CD4-positive, alpha-beta T cell (primary cell): Measurements from ENCODE around the gene ZNF14. TPM values are rescaled to one million over a fixed set of nuclear protein-coding genes. Genes with fewer than 3 reads are reported as not detected.
"Not testable (repeated sequence)": the region's sequence is repeated elsewhere in the genome, so short reads cannot be mapped to it uniquely, and the experiment has no call there.

Experiments
- ATAC-seq: fragments of 200-7000 bp; cut with Tn5 transposase; one replicate; pipeline ENCODE4 v1.10.0; 2022; ENCODE audit warnings: mild to moderate bottlenecking; ENCODE audit not compliant: poor library complexity
- CTCF ChIA-PET: fragments of 350-600 bp; sonication (Branson Sonifier 250); formaldehyde crosslinking; loops from one replicate; lab custom pipeline; 2021; ENCODE audit warnings: antibody characterized with exemption, inconsistent platforms; lab: Charles Lee
- POLR2A ChIA-PET: fragments of 350-600 bp; sonication (Branson Sonifier 250); formaldehyde crosslinking; loops from one replicate; lab custom pipeline; 2021; ENCODE audit warnings: antibody characterized with exemption, inconsistent platforms; lab: Charles Lee
- DNase-seq, 14 experiments: peaks; one replicate each; pipeline ENCODE4 v3.0.0-alpha.2; 2013 to 2020; ENCODE audit warnings: mixed read lengths in 2 of 14
- H3K27ac ChIP-seq, 2 donors: one replicate each; pipeline versions ENCODE4 v1.5.1 to v1.7.0; 2013; ENCODE audit warnings: low read length in 2 of 2, low read depth in 1 of 2, mild to moderate bottlenecking in 1 of 2
- H3K27me3 ChIP-seq, 2 experiments: 1 replicate in 1 of 2; 2 replicates in 1 of 2; pipeline versions ENCODE4 v1.6.1 to v1.7.0; 2013; ENCODE audit warnings: low read length in 2 of 2, control low read depth in 1 of 2, mild to moderate bottlenecking in 1 of 2, moderate library complexity in 1 of 2; ENCODE audit not compliant: insufficient read depth in 2 of 2, control insufficient read depth in 1 of 2
- H3K36me3 ChIP-seq: one replicate; pipeline ENCODE4 v1.6.1; 2013; ENCODE audit warnings: low read length, control low read depth; ENCODE audit not compliant: insufficient read depth
- H3K4me1 ChIP-seq: one replicate; pipeline ENCODE4 v1.6.1; 2013; ENCODE audit warnings: low read length, control low read depth; ENCODE audit not compliant: insufficient read depth
- H3K4me3 ChIP-seq: one replicate; pipeline ENCODE4 v1.5.1; 2013; ENCODE audit warnings: mild to moderate bottlenecking, low read length, moderate library complexity
- H3K9me3 ChIP-seq, 2 experiments: 1 replicate in 1 of 2; 2 replicates in 1 of 2; pipeline versions ENCODE4 v1.6.1 to v1.7.0; 2013; ENCODE audit warnings: low read length in 2 of 2, mild to moderate bottlenecking in 2 of 2, control low read depth in 1 of 2, moderate library complexity in 1 of 2; ENCODE audit not compliant: control insufficient read depth in 1 of 2, insufficient read depth in 1 of 2
- H3K27ac Mint-ChIP-seq: one replicate; pipeline ENCODE4 v1.8.0; 2020; ENCODE audit warnings: mixed read lengths
- H3K27me3 Mint-ChIP-seq: one replicate; pipeline ENCODE4 v1.8.0; 2021; ENCODE audit warnings: mixed read lengths
- H3K36me3 Mint-ChIP-seq: one replicate; pipeline ENCODE4 v1.8.0; 2021; ENCODE audit warnings: low read depth, mixed read lengths
- H3K4me1 Mint-ChIP-seq: one replicate; pipeline ENCODE4 v1.8.0; 2021; ENCODE audit warnings: low read depth, mixed read lengths
- H3K4me3 Mint-ChIP-seq: one replicate; pipeline ENCODE4 v1.8.0; 2020; ENCODE audit warnings: mild to moderate bottlenecking, mixed read lengths
- H3K9me3 Mint-ChIP-seq: one replicate; pipeline ENCODE4 v1.8.0; 2020; ENCODE audit warnings: mixed read lengths
- intact Hi-C, 2 experiments: fragments of 100-400 bp; cut with DNase I in 1 of 2; cut with micrococcal nuclease in 1 of 2; formaldehyde crosslinking; loops; one replicate each; pipeline versions ENCODE4 v1.15.1 to v1.9.0; 2023 to 2025; cut with DNase I, micrococcal nuclease
- total RNA-seq, 174 experiments: library from RNA in 2 of 174; stranded (reverse) in 2 of 174; gene quantifications; one replicate each; pipeline ENCODE4 v1.2.3 and lab custom pipeline; 2021 to 2026
- TF ChIP-seq, protein P1 (sequence below): fragments of 200-600 bp; IDR thresholded peaks from one replicate; pipeline ENCODE4 v1.8.0; 2022; ENCODE audit warnings: antibody characterized with exemption, mild to moderate bottlenecking

The ZNF14 gene
- total RNA-seq, 2 experiments from 2014 or later = 36.9 to 37.3 TPM

DNA sequence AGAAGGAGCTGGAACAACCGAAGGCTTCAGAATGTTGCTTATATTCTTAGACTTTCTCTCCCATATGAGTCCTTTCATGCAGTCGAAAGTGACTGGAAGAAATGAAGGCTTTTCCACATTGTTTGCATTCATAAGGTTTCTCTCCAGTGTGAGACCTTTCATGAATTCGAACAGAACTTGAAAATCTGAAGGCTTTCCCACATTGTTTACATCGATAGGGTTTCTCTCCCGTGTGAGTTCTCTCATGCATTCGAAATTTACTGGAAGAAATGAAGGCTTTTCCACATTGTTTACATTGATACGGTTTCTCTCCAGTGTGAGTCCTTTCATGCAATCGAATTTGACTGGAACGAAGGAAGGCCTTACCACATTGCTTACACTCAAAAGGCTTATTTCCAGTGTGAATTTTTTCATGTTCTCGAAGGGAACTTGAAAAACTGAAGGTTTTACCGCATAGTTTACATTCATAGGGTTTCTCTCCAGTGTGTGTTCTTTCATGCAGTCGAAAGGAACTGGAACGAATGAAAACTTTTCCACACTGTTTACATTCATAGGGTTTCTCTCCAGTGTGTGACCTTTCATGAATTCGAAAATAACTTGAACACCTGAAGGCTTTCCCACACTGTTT is 21.5 kb downstream of the ZNF14 start:
- no peak overlapping the region for H3K4me3 ChIP-seq
- peaks cover 48% of the 10 kb centered on the region for H3K36me3 ChIP-seq

DNA sequence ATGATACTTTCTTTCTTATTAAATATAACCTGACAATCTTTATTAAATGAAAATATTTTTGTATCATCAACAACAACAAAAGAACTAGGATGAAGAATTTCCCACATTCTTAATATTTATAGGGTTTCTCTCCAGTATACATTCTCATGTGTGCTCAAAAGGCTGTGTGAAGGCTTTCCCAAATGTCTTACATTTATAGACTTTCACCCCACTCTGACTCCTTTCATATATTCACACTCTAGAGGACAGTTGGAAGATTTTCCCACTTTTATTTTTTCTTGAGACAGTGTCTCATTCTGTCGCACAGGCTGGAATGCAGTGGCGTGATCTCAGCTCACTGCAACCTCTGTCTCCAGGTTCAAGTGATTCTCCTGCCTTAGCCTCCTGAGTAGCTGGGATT is 22.4 kb downstream of the ZNF14 start:
- H3K36me3 ChIP-seq = peaks cover 39% of the 10 kb centered on the region
- no peaks in the 10 kb centered on the region for H3K27me3 ChIP-seq
- Mint-ChIP-seq H3K4me1 (no peaks in the 10 kb centered on the region), H3K36me3 (peaks cover 95% of the 10 kb centered on the region), H3K27me3 (no peaks in the 10 kb centered on the region), H3K4me3 (no peak overlapping the region), H3K27ac (no peak overlapping the region), H3K9me3 (peaks cover 14% of the 10 kb centered on the region)
- intact Hi-C loops = loop anchor here in 1 of 2 experiments (5.0 to 10.0 kb wide), 3 partner anchors 33 to 844 kb away; no protein-coding TSS in a partner anchor
- CTCF ChIA-PET = no interaction called here
- no peak for ATAC-seq
- peaks cover 65 to 99% of the 10 kb centered on the region in 2 experiments for H3K9me3 ChIP-seq
- no peak for DNase-seq
- H3K4me3 ChIP-seq = no peak overlapping the region
- H3K4me1 ChIP-seq = no peaks in the 10 kb centered on the region
- H3K27ac ChIP-seq = no peak overlapping the region
- TF ChIP-seq, protein P1, sequence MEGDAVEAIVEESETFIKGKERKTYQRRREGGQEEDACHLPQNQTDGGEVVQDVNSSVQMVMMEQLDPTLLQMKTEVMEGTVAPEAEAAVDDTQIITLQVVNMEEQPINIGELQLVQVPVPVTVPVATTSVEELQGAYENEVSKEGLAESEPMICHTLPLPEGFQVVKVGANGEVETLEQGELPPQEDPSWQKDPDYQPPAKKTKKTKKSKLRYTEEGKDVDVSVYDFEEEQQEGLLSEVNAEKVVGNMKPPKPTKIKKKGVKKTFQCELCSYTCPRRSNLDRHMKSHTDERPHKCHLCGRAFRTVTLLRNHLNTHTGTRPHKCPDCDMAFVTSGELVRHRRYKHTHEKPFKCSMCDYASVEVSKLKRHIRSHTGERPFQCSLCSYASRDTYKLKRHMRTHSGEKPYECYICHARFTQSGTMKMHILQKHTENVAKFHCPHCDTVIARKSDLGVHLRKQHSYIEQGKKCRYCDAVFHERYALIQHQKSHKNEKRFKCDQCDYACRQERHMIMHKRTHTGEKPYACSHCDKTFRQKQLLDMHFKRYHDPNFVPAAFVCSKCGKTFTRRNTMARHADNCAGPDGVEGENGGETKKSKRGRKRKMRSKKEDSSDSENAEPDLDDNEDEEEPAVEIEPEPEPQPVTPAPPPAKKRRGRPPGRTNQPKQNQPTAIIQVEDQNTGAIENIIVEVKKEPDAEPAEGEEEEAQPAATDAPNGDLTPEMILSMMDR = no peak
- POLR2A ChIA-PET = interaction anchor here (1.1 kb wide), 1 partner anchor 22 kb away, joined by 3 read pairs; the partner anchor contains the start of gene ZNF14

More for the DNA sequence above, 21.5 kb downstream of the ZNF14 start:
- peaks cover 96% of the 10 kb centered on the region for H3K36me3 Mint-ChIP-seq
- no peaks in the 10 kb centered on the region for H3K4me1 Mint-ChIP-seq
- intact Hi-C loops = loop anchor here in 1 of 2 experiments (5.0 to 10.0 kb wide), 3 partner anchors 34 to 843 kb away; no protein-coding TSS in a partner anchor
- H3K9me3 ChIP-seq = peaks cover 63 to 99% of the 10 kb centered on the region in 2 experiments
- DNase-seq (no peak), ATAC-seq (no peak)
- H3K27ac Mint-ChIP-seq = no peak overlapping the region
- no peak overlapping the region for H3K27ac ChIP-seq
- peaks cover 9% of the 10 kb centered on the region for H3K9me3 Mint-ChIP-seq
- no peak overlapping the region for H3K4me3 Mint-ChIP-seq
- POLR2A ChIA-PET = interaction anchor here (1.1 kb wide), 1 partner anchor 21 kb away, joined by 3 read pairs; the partner anchor contains the start of gene ZNF14
- no peaks in the 10 kb centered on the region for H3K4me1 ChIP-seq
- CTCF ChIA-PET = no interaction called here
- no peaks in the 10 kb centered on the region for H3K27me3 Mint-ChIP-seq
- no peaks in the 10 kb centered on the region for H3K27me3 ChIP-seq
- TF ChIP-seq, protein P1 = no peak

DNA sequence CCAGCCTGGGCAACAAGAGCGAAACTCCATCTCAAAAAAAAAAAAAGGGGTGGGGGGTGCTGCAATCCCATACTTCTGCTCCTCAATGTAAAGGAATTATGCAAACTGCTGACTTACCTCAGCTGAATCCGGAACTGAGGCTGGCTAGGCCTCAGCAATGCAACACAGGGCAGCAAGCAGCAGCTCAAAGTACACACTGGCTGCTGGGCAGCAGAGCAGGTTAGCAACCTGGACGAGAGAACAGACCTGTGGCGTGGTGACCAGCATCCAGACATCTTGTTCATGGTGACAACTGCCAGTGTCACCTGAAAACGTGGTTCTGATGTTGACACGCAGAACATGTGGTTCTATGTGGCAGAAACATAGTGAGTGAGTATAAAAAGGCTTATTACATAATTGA is 28.1 kb downstream of the ZNF14 start:
- H3K4me1 Mint-ChIP-seq = no peaks in the 10 kb centered on the region
- Histone ChIP-seq H3K4me3 (no peak overlapping the region), H3K27me3 (no peaks in the 10 kb centered on the region), H3K27ac (no peak overlapping the region), H3K4me1 (no peaks in the 10 kb centered on the region), H3K9me3 (peaks cover 74 to 92% of the 10 kb centered on the region in 2 experiments), H3K36me3 (no peaks in the 10 kb centered on the region)
- ATAC-seq = no peak
- no peaks in the 10 kb centered on the region for H3K27me3 Mint-ChIP-seq
- TF ChIP-seq, protein P1 = no peak
- H3K27ac Mint-ChIP-seq = no peak overlapping the region
- no peak overlapping the region for H3K4me3 Mint-ChIP-seq
- DNase-seq = no peak
- CTCF ChIA-PET = interaction anchor here (1.0 kb wide), 1 partner anchor 14 kb away, joined by 3 read pairs; no protein-coding TSS in a partner anchor
- POLR2A ChIA-PET = interaction anchor here (0.9 kb wide), 1 partner anchor 37 kb away, joined by 4 read pairs; no protein-coding TSS in a partner anchor
- intact Hi-C loops = no loop called here
- H3K9me3 Mint-ChIP-seq = peaks cover 17% of the 10 kb centered on the region
- H3K36me3 Mint-ChIP-seq = peaks cover 82% of the 10 kb centered on the region

DNA sequence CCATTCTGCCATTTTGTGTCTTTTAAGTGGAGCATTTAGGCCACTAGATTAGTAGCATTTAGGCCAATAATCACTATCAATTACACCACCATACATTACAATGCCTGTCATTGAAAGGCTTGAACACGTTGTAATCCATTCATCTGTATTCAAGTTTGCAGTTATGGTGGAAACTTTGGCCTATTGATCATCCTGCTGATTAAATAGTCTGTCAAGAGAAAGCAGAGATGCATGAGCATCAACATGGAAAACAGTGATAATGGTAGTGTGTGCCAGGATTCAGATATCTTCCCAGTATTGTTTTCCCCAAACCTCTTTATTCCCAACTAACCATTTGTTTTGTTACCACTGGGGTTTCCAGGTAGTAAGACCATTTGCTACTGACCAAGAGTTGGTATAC is 32.4 kb downstream of the ZNF14 start:
- H3K4me1 ChIP-seq, DNase-seq, H3K36me3 ChIP-seq, intact Hi-C loops, H3K27me3 ChIP-seq, H3K27ac ChIP-seq, CTCF ChIA-PET, H3K27ac Mint-ChIP-seq, H3K4me3 ChIP-seq, H3K4me1 Mint-ChIP-seq, ATAC-seq, H3K4me3 Mint-ChIP-seq, H3K27me3 Mint-ChIP-seq: not testable (repeated sequence)
- peaks cover 46% of the 10 kb centered on the region for H3K36me3 Mint-ChIP-seq
- POLR2A ChIA-PET = interaction anchor here (1.2 kb wide), 1 partner anchor 32 kb away, joined by 5 read pairs; no protein-coding TSS in a partner anchor
- H3K9me3 ChIP-seq = peaks cover 51 to 60% of the 10 kb centered on the region in 2 experiments
- peaks cover 11% of the 10 kb centered on the region for H3K9me3 Mint-ChIP-seq
